ENCODE results near the gene SLC17A8. TPM values are rescaled to one million over a fixed set of nuclear protein-coding genes. Genes with fewer than 3 reads are reported as not detected.
"Not testable (repeated sequence)": the region's sequence is repeated elsewhere in the genome, so short reads cannot be mapped to it uniquely, and the experiment has no call there.

SLC17A8 gene
- total RNA-seq, 4 donors from 2014 or later, result not detected

GRCh38 chr12:100414739-100415138 lies 57.9 kb downstream of the SLC17A8 start:
- H3K36me3 ChIP-seq, result no peaks in the 10 kb centered on the region
- H3K4me1 ChIP-seq, result no peaks in the 10 kb centered on the region
- H3K9me3 ChIP-seq, result no peaks in the 10 kb centered on the region
- H3K27me3 ChIP-seq, result no peaks in the 10 kb centered on the region
- intact Hi-C loops (cut with DNase I), result no loop called here
- no peak overlapping the region for H3K4me3 ChIP-seq
- no peak for DNase-seq
- 54 to 72% methylated on average over 4 of the region's 4 CpGs for WGBS, 2 donors
- TF ChIP-seq POLR2A (IDR thresholded peaks at IDR 0.05), result no peak
- no peak for TF ChIP-seq CTCF (IDR thresholded peaks at IDR 0.05)
- no peak overlapping the region for H3K27ac ChIP-seq

GRCh38 chr12:100422646-100423045 lies 65.8 kb downstream of the SLC17A8 start:
- Histone ChIP-seq H3K9me3 (no peaks in the 10 kb centered on the region), H3K4me1 (no peaks in the 10 kb centered on the region), H3K4me3 (no peak overlapping the region), H3K36me3 (no peaks in the 10 kb centered on the region), H3K27ac (no peak overlapping the region), H3K27me3 (no peaks in the 10 kb centered on the region)
- intact Hi-C loops (cut with DNase I), result no loop called here
- no peak for DNase-seq
- TF ChIP-seq POLR2A (IDR thresholded peaks at IDR 0.05) (no peak), CTCF (IDR thresholded peaks at IDR 0.05) (no peak)

- H3K4me1 ChIP-seq, result no peaks in the 10 kb centered on the region
- no peaks in the 10 kb centered on the region for H3K36me3 ChIP-seq
- 0 to 8% methylated on average over 1 of the region's 1 CpG for WGBS, 2 donors
- no peak for DNase-seq
- no peak overlapping the region for H3K4me3 ChIP-seq
- TF ChIP-seq CTCF (IDR thresholded peaks at IDR 0.05), result no peak
- no peak for TF ChIP-seq POLR2A (IDR thresholded peaks at IDR 0.05)
- no peak overlapping the region for H3K27ac ChIP-seq
- H3K27me3 ChIP-seq, result no peaks in the 10 kb centered on the region
- intact Hi-C loops (cut with DNase I), result no loop called here
- H3K9me3 ChIP-seq, result no peaks in the 10 kb centered on the region
Measured at GRCh38 chr12:100426145-100426544, 69.3 kb downstream of the SLC17A8 start.

GRCh38 chr12:100427078-100427477 lies 70.2 kb downstream of the SLC17A8 start:
- Histone ChIP-seq H3K27ac (no peak overlapping the region), H3K4me3 (no peak overlapping the region), H3K4me1 (no peaks in the 10 kb centered on the region), H3K27me3 (no peaks in the 10 kb centered on the region), H3K9me3 (no peaks in the 10 kb centered on the region), H3K36me3 (no peaks in the 10 kb centered on the region)
- WGBS, 2 donors, result 25 to 47% methylated on average over 3 of the region's 3 CpGs
- intact Hi-C loops (cut with DNase I), result no loop called here
- no peak for DNase-seq
- TF ChIP-seq CTCF (IDR thresholded peaks at IDR 0.05), result no peak
- TF ChIP-seq POLR2A (IDR thresholded peaks at IDR 0.05), result no peak

- H3K4me3 ChIP-seq; H3K4me1 ChIP-seq; DNase-seq; H3K27me3 ChIP-seq; H3K9me3 ChIP-seq; intact Hi-C loops (cut with DNase I); H3K36me3 ChIP-seq; H3K27ac ChIP-seq: not testable (repeated sequence)
- 100% methylated on average over 1 of the region's 32 CpGs; no CpG with 5 or more reads in 1 of the 2 donors for WGBS, 2 donors
Measured at GRCh38 chr12:100430251-100430650, 73.4 kb downstream of the SLC17A8 start.

GRCh38 chr12:100433701-100434100 lies 76.8 kb downstream of the SLC17A8 start:
- no peaks in the 10 kb centered on the region for H3K9me3 ChIP-seq
- WGBS, 2 donors, result 33 to 40% methylated on average over 2 of the region's 2 CpGs
- no peaks in the 10 kb centered on the region for H3K36me3 ChIP-seq
- H3K27me3 ChIP-seq, result no peaks in the 10 kb centered on the region
- H3K4me3 ChIP-seq, result no peak overlapping the region
- intact Hi-C loops (cut with DNase I), result no loop called here
- H3K27ac ChIP-seq, result no peak overlapping the region
- DNase-seq, result no peak
- TF ChIP-seq POLR2A (IDR thresholded peaks at IDR 0.05) (no peak), CTCF (IDR thresholded peaks at IDR 0.05) (no peak)
- H3K4me1 ChIP-seq, result no peaks in the 10 kb centered on the region
